ENCODE data around the gene MTCL1.

DNA sequence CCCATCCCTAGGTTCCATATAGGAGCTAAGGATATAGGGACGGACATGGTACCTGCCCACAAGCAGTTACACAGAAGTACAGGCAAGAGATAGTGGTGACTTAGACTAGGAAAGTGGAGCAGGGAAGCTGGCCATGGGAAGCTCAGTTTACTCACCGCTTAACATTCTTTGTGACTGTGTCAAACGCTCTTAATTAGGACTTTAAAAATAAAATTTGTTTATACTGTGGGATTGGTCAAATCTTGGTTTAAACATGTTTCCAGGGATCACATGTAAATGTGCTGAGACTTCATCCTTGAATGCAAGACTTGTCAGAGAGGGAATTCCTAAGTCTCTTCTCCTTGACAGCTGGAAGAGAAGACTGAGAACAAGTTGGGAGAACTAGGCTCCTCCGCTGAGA is 107.3 kb downstream of the MTCL1 start:
- TF ChIP-seq, protein P1, sequence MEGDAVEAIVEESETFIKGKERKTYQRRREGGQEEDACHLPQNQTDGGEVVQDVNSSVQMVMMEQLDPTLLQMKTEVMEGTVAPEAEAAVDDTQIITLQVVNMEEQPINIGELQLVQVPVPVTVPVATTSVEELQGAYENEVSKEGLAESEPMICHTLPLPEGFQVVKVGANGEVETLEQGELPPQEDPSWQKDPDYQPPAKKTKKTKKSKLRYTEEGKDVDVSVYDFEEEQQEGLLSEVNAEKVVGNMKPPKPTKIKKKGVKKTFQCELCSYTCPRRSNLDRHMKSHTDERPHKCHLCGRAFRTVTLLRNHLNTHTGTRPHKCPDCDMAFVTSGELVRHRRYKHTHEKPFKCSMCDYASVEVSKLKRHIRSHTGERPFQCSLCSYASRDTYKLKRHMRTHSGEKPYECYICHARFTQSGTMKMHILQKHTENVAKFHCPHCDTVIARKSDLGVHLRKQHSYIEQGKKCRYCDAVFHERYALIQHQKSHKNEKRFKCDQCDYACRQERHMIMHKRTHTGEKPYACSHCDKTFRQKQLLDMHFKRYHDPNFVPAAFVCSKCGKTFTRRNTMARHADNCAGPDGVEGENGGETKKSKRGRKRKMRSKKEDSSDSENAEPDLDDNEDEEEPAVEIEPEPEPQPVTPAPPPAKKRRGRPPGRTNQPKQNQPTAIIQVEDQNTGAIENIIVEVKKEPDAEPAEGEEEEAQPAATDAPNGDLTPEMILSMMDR (IDR thresholded peaks at IDR 0.05): no peak
- no peak for TF ChIP-seq POLR2A (IDR thresholded peaks at IDR 0.05)

Data from ovary (tissue), 3 donors.